ENCODE data around the gene ABLIM1. TPM values are rescaled to one million over a fixed set of nuclear protein-coding genes. Genes with fewer than 3 reads are reported as not detected.
A peak's percentile ranks its signal among the peaks of the same experiment; 100 is the strongest.

ABLIM1 gene
- total and polyA plus RNA-seq, 8 donors, result 28.1 to 276 (median 92.9) TPM

- DNase-seq, result no peak
- H3K27me3 ChIP-seq, result no peaks in the 10 kb centered on the region
- H3K4me3 ChIP-seq, result no peak overlapping the region
- H3K9me3 ChIP-seq, result no peaks in the 10 kb centered on the region
- H3K27ac ChIP-seq, result no peak overlapping the region
- H3K4me1 ChIP-seq, result peaks cover 9 to 43% (median 27%) of the 10 kb centered on the region in 4 donors
- peaks cover 12 to 55% (median 46%) of the 10 kb centered on the region in 4 donors for H3K36me3 ChIP-seq
- intact Hi-C loops (cut with DNase I; ENCODE audit: low total_unique reads), result no loop called here
- TF ChIP-seq POLR2AphosphoS5 (IDR thresholded peaks at IDR 0.05) (no peak), POLR2A (IDR thresholded peaks at IDR 0.05) (no peak), EP300 (IDR thresholded peaks at IDR 0.05) (no peak), CTCF (IDR thresholded peaks at IDR 0.05) (no peak)
- WGBS, 5 donors, result 91 to 93% (median 93%) methylated on average over 9 of the region's 9 CpGs
Measured at GRCh38 chr10:114487815-114488536, 170.1 kb downstream of the ABLIM1 start.

- Histone ChIP-seq H3K4me1 (peaks cover 3 to 39% (median 24%) of the 10 kb centered on the region in 4 donors), H3K4me3 (no peak overlapping the region), H3K9me3 (no peaks in the 10 kb centered on the region), H3K27ac (no peak overlapping the region), H3K36me3 (peaks cover 12 to 55% (median 47%) of the 10 kb centered on the region in 4 donors), H3K27me3 (no peaks in the 10 kb centered on the region)
- WGBS, 5 donors, result 77 to 86% (median 80%) methylated on average over 10 of the region's 10 CpGs
- intact Hi-C loops (cut with DNase I; ENCODE audit: low total_unique reads), result no loop called here
- no peak for DNase-seq
- TF ChIP-seq POLR2AphosphoS5 (IDR thresholded peaks at IDR 0.05), result no peak
- TF ChIP-seq POLR2A (IDR thresholded peaks at IDR 0.05), result no peak
- no peak for TF ChIP-seq CTCF (IDR thresholded peaks at IDR 0.05)
- TF ChIP-seq EP300 (IDR thresholded peaks at IDR 0.05), result no peak
Measured at GRCh38 chr10:114486938-114487814, 170.9 kb downstream of the ABLIM1 start.

- H3K27ac ChIP-seq, result peak overlapping the region in 1 of 5 donors; percentile 24
- DNase-seq, result peak in 1 of 2 donors; percentile 38
- no peak for TF ChIP-seq POLR2A (IDR thresholded peaks at IDR 0.05)
- no peak for TF ChIP-seq EP300 (IDR thresholded peaks at IDR 0.05)
- TF ChIP-seq CTCF (IDR thresholded peaks at IDR 0.05), result no peak
- TF ChIP-seq POLR2AphosphoS5 (IDR thresholded peaks at IDR 0.05), result no peak
- no peaks in the 10 kb centered on the region for H3K27me3 ChIP-seq
- 66 to 79% (median 75%) methylated on average over 5 of the region's 5 CpGs for WGBS, 5 donors
- H3K4me3 ChIP-seq, result no peak overlapping the region
- no peaks in the 10 kb centered on the region for H3K9me3 ChIP-seq
- intact Hi-C loops (cut with DNase I; ENCODE audit: low total_unique reads), result no loop called here
- peaks cover 0 to 31% (median 20%) of the 10 kb centered on the region in 4 donors for H3K4me1 ChIP-seq
- peaks cover 12 to 56% (median 51%) of the 10 kb centered on the region in 4 donors for H3K36me3 ChIP-seq
Measured at GRCh38 chr10:114485696-114486400, 172.2 kb downstream of the ABLIM1 start.

- H3K9me3 ChIP-seq, result no peaks in the 10 kb centered on the region
- H3K27me3 ChIP-seq, result no peaks in the 10 kb centered on the region
- peak overlapping the region in 3 of 5 donors; percentile 25 to 68 (median 47) for H3K27ac ChIP-seq
- TF ChIP-seq POLR2AphosphoS5 (IDR thresholded peaks at IDR 0.05) (no peak), EP300 (IDR thresholded peaks at IDR 0.05) (no peak), CTCF (IDR thresholded peaks at IDR 0.05) (no peak), POLR2A (IDR thresholded peaks at IDR 0.05) (no peak)
- peak in 1 of 2 donors; percentile 57 for DNase-seq
- peaks cover 12 to 59% (median 44%) of the 10 kb centered on the region in 4 donors for H3K36me3 ChIP-seq
- intact Hi-C loops (cut with DNase I; ENCODE audit: low total_unique reads), result no loop called here
- 55 to 81% (median 64%) methylated on average over 6 of the region's 6 CpGs for WGBS, 5 donors
- H3K4me3 ChIP-seq, result no peak overlapping the region
- peaks cover 0 to 25% (median 13%) of the 10 kb centered on the region in 4 donors for H3K4me1 ChIP-seq
Measured at GRCh38 chr10:114483575-114483974, 174.5 kb downstream of the ABLIM1 start.
